ENCODE data around the gene CBLL1. TPM values are rescaled to one million over a fixed set of nuclear protein-coding genes. Genes with fewer than 3 reads are reported as not detected.

Gene CBLL1
- total and polyA plus RNA-seq, 2 donors (not counting 1 experiment from before 2014, with no cell fraction given): 22.1 to 57.2 TPM

DNA sequence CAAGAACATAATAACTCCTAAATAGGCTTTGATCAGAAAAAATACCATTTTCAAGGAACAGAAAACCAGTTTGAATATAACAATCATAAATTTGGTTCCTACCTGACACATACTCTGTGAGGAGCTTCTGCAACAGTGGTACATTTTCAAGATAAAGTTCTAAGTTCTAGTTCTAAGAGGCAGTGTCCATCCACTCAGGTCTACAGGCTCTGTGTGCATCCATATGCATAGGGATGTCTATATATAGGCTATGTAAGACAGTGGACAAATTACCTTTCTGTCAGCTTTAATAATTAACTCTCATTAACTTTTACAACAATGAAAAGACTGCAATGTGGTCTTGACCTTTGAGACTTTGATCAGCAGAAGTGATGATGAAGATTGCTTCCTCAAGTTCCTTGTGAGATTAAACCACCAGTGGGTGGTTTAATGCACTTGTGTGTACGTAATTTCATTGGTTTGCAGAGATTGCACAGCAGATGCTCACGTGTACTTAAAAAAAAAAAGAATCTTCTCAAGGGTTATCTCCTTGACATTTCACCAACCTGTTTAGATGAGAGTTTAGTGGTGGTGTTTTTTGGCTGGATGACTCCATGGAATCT, 59.2 kb downstream of the CBLL1 start, which contains the start of gene SLC26A3:
TSS of gene SLC26A3 (minus strand) at position 215 of the 602 bp plus-strand sequence. CDS start 8,714 bp downstream, outside the sequence.
- Histone ChIP-seq H2AFZ (ENCODE audit: insufficient read depth, low read depth, low read length, poor library complexity, severe bottlenecking) (no peak within 1 kb of the TSS), H3K27ac (ENCODE audit: low read length in 2 of 2) (no peak within 1 kb of the TSS), H3K36me3 (replicated peaks in 1 of 2; ENCODE audit: control extremely low read depth in 1 of 2, control insufficient read depth in 1 of 2, extremely low read depth in 1 of 2, insufficient read depth in 2 of 2, low read length in 1 of 2) (no peaks in the 10 kb centered on the region), H3K4me1 (ENCODE audit: control insufficient read depth in 2 of 2, insufficient read depth in 2 of 2, low read length in 2 of 2) (no peaks in the 10 kb centered on the region), H3K4me3 (ENCODE audit: control extremely low read depth in 1 of 5, extremely low read depth in 1 of 5, insufficient read depth in 1 of 5, low read depth in 2 of 5, low read length in 4 of 5) (no peak within 1 kb of the TSS), H4K20me1 (ENCODE audit: control insufficient read depth, insufficient read depth, low read length, poor library complexity, severe bottlenecking) (no peaks in the 10 kb centered on the region), H3K79me2 (ENCODE audit: control insufficient read depth, insufficient read depth, low read length) (no peaks in the 10 kb centered on the region), H3K27me3 (replicated peaks in 1 of 4; ENCODE audit: control extremely low read depth in 1 of 4, control insufficient read depth in 3 of 4, insufficient read depth in 4 of 4, low read length in 3 of 4) (peaks cover 0 to 4% (median 0%) of the 10 kb centered on the region in 4 experiments), H3K9ac (ENCODE audit: low read length) (no peak within 1 kb of the TSS), H3K4me2 (replicated peaks; ENCODE audit: low read depth, low read length, poor library complexity, severe bottlenecking) (no peak within 1 kb of the TSS), H3K9me3 (ENCODE audit: control extremely low read depth in 1 of 3, control insufficient read depth in 2 of 3, insufficient read depth in 1 of 3, low read length in 2 of 3) (no peaks in the 10 kb centered on the region)
- no peak within 1 kb of the TSS for H3K4me3 Mint-ChIP-seq
- DNase-seq (no peak), ATAC-seq (ENCODE audit: low read depth) (no peak)
- intact Hi-C loops (cut with micrococcal nuclease): no loop called here
- no peaks in the 10 kb centered on the region for H3K9me3 Mint-ChIP-seq (ENCODE audit: insufficient read depth)
- no peak within 1 kb of the TSS for H3K27ac Mint-ChIP-seq
- POLR2A ChIA-PET: no interaction called here
- H3K27me3 Mint-ChIP-seq: peaks cover 24% of the 10 kb centered on the region
- H3K4me1 Mint-ChIP-seq: no peaks in the 10 kb centered on the region
- CTCF ChIA-PET: no interaction called here
- TF ChIP-seq EZH2 (IDR thresholded peaks at IDR 0.05; ENCODE audit: borderline replicate concordance, insufficient read depth, low read depth, low read length, poor library complexity, severe bottlenecking): no peak
- TF ChIP-seq, protein P1, sequence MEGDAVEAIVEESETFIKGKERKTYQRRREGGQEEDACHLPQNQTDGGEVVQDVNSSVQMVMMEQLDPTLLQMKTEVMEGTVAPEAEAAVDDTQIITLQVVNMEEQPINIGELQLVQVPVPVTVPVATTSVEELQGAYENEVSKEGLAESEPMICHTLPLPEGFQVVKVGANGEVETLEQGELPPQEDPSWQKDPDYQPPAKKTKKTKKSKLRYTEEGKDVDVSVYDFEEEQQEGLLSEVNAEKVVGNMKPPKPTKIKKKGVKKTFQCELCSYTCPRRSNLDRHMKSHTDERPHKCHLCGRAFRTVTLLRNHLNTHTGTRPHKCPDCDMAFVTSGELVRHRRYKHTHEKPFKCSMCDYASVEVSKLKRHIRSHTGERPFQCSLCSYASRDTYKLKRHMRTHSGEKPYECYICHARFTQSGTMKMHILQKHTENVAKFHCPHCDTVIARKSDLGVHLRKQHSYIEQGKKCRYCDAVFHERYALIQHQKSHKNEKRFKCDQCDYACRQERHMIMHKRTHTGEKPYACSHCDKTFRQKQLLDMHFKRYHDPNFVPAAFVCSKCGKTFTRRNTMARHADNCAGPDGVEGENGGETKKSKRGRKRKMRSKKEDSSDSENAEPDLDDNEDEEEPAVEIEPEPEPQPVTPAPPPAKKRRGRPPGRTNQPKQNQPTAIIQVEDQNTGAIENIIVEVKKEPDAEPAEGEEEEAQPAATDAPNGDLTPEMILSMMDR (IDR thresholded peaks at IDR 0.05): no peak
- no CpG with 5 or more reads among the region's 2 CpGs for WGBS (ENCODE audit: insufficient coverage)

GRCh38 chr7:107809179-107809578, 65.2 kb downstream of the CBLL1 start:
- no peak for ATAC-seq (ENCODE audit: low read depth)

More at GRCh38 chr7:107809179-107809578, 65.2 kb downstream of the CBLL1 start:
- Histone ChIP-seq H3K27me3 (replicated peaks in 1 of 4; ENCODE audit: control extremely low read depth in 1 of 4, control insufficient read depth in 3 of 4, insufficient read depth in 4 of 4, low read length in 3 of 4) (no peaks in the 10 kb centered on the region), H3K4me2 (replicated peaks; ENCODE audit: low read depth, low read length, poor library complexity, severe bottlenecking) (no peak overlapping the region), H3K36me3 (replicated peaks in 1 of 2; ENCODE audit: control extremely low read depth in 1 of 2, control insufficient read depth in 1 of 2, extremely low read depth in 1 of 2, insufficient read depth in 2 of 2, low read length in 1 of 2) (no peaks in the 10 kb centered on the region), H3K4me1 (ENCODE audit: control insufficient read depth in 2 of 2, insufficient read depth in 2 of 2, low read length in 2 of 2) (no peaks in the 10 kb centered on the region), H3K27ac (ENCODE audit: low read length in 2 of 2) (no peak overlapping the region), H3K9ac (ENCODE audit: low read length) (no peak overlapping the region), H2AFZ (ENCODE audit: insufficient read depth, low read depth, low read length, poor library complexity, severe bottlenecking) (no peak overlapping the region), H4K20me1 (ENCODE audit: control insufficient read depth, insufficient read depth, low read length, poor library complexity, severe bottlenecking) (no peaks in the 10 kb centered on the region), H3K79me2 (ENCODE audit: control insufficient read depth, insufficient read depth, low read length) (no peaks in the 10 kb centered on the region), H3K4me3 (ENCODE audit: control extremely low read depth in 1 of 5, extremely low read depth in 1 of 5, insufficient read depth in 1 of 5, low read depth in 2 of 5, low read length in 4 of 5) (no peak overlapping the region), H3K9me3 (ENCODE audit: control extremely low read depth in 1 of 3, control insufficient read depth in 2 of 3, insufficient read depth in 1 of 3, low read length in 2 of 3) (no peaks in the 10 kb centered on the region)
- no peak for DNase-seq
- Mint-ChIP-seq H3K27ac (no peak overlapping the region), H3K9me3 (ENCODE audit: insufficient read depth) (no peaks in the 10 kb centered on the region), H3K4me3 (no peak overlapping the region), H3K4me1 (no peaks in the 10 kb centered on the region), H3K27me3 (peaks cover 14% of the 10 kb centered on the region)
- POLR2A ChIA-PET: no interaction called here
- intact Hi-C loops (cut with micrococcal nuclease): no loop called here
- no peak for TF ChIP-seq EZH2 (IDR thresholded peaks at IDR 0.05; ENCODE audit: borderline replicate concordance, insufficient read depth, low read depth, low read length, poor library complexity, severe bottlenecking)
- TF ChIP-seq, protein P1 (IDR thresholded peaks at IDR 0.05): no peak
- CTCF ChIA-PET: no interaction called here
- 100% methylated on average over 3 of the region's 4 CpGs for WGBS (ENCODE audit: insufficient coverage)

All from B cell (primary cell).